Renal cortical epithelial cell (primary cell): ENCODE measurements around the gene TPGS1. TPM values are rescaled to one million over a fixed set of nuclear protein-coding genes. Genes with fewer than 3 reads are reported as not detected.

ENCODE experiments used
- DNase-seq: peaks from one replicate; pipeline ENCODE4 v3.0.0-alpha.2; 2011; ENCODE audit warnings: low read depth
- total RNA-seq: library from RNA; depleted of rRNA; stranded (reverse); fragments of >200 nt; gene quantifications from 2 replicates; pipeline ENCODE4 v1.2.3, GENCODE V29; 2014

Gene TPGS1
- total RNA-seq, 1 donor from 2014 or later, result 30.3 TPM

DNA sequence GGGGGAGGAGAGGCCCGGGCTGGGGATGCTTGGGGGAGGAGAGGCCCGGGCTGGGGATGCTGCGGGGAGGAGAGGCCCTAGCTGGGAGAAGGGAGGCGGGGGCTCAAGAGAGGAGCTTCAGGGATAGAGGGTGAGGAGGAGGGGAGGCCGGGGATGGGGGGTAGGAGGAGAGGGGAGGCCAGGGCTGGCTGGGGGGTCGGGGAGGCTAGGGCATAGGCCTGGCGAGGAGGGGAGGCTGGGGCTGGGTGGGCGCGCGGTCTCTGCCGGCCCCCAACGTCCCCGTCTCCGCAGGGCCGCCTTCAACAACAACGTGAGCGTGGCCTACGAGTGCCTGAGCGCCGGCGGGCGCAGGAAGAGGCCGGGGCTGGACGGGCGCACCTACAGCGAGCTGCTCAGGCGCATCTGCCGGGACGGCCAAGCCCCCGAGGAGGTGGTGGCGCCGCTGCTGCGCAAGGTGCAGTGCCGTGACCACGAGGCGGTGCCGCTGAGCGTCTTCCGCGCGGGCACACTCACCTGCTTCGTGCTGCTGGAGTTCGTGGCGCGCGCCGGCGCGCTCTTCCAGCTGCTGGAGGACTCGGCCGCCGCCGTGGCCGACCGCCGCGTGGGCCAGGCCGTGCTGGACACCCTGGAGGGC is 11.4 kb downstream of the TPGS1 start:
- DNase-seq, result no peak

DNA sequence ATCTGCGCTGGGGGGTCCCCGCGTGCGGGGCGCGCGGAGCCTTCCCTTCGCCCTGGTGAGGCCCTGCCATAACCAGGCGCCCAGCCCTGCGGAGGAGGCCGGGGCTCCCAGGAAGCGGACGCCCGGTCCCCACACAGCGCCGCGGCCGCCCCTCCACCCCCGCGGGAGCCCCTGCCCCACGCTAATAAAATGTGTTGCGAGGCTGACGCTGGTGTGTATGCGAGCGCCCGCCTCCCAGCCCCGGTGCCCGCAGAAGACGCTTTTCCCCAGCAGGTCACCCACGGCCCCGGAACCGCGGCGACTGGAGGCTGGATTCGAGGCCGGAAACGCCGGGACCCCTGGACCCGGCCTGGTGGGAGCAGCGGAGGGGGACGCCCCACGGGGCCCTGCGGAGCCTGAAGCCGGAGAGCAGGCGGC is 12.2 kb downstream of the TPGS1 start:
- no peak for DNase-seq

DNA sequence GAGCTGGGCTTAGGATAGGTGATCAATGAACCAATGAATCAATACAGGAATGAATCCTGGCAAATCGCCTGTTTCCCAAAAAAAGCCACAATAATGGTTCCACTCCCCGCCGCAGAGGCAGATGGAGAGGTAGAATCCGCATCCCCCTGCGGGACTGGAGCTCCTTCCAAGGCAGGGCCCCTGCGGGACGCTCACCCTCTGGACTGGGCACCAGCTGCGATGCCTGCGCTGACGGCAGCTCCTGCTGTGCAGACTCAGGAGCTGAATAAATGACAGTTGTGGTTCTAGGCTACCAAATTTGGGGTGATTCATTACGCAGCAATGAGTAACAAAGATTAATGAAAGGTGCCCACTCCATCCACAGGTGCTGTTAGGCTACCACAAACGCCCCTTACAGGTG is 15.4 kb downstream of the TPGS1 start:
- DNase-seq, result no peak

DNA sequence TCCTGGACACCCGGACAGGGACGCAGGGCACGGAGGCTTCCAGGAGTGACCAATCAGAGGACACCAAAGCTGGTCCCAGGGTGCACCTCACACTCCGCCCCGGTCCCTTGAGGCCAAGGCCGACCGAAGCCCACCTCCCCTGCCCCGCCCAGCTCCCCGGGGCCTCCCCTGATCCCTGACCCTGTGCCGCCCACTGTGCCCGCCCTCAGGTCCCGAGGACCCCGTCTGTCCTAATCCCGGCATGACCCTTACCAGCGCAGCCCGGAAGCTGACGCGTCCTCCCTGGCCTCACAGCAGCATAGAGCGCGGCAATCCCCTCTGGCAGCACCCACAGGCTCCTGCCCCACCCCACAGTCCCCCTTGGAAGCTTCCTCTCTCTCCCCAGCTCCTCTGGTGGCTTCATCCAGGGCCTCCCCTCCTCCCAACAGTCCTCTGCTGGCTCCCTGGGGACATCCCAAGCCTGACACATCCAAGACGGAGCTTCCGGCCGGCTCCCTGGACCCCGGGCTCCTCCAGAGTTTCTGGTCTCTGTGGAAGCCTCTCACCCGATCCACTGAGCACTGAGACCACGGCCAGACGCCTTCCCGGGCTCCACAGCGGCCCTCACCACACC is 16.9 kb downstream of the TPGS1 start:
- no peak for DNase-seq

DNA sequence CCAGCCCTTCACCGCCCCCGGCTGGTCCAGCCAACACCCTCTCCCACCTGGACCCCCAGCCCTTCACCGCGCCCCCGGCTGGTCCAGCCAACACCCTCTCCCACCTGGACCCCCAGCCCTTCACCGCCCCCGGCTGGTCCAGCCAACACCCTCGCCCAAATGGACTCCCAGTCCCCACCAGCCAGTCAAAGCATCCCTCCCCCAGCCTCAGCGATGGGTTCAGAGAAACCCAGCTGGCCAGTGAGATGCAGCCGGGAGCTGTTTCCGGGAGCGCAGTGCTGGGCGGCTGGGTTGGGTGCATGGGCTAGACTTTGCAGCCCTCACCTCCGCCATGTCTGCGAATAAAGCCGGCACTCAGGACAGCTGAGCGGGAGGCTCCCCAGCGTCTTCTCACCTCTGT is 17.7 kb downstream of the TPGS1 start:
- no peak for DNase-seq

DNA sequence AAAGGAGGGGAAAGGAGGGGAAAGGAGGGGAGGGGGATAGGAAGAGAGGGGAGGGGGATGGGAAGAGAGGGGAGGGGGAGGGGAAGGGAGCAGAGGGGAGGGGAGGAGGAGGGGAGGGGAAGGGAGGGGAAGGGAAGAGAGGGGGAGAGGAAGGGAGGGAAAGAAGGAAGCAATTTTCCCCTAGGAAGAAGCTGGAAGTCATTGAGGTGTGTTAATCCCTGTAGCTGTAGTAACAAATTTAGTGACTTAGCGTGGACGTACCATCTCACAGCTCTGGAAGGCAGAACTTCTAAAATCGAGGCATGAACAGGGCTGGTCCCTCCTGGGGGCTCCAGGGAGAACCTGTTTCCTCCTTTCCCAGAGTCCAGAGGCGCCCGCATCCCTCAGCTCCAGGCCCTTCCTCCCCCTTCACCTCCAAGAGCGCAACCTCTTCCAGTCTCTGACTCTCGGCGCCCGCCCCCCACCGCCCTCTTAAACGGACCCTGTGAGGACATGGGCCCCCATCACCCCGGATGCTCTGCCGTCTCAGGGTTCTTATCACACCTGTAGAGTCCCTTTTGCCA is 18.6 kb downstream of the TPGS1 start:
- DNase-seq, result no peak

- no peak for DNase-seq
Measured at GRCh38 chr19:530134-531008, 23.1 kb downstream of the TPGS1 start.

DNA sequence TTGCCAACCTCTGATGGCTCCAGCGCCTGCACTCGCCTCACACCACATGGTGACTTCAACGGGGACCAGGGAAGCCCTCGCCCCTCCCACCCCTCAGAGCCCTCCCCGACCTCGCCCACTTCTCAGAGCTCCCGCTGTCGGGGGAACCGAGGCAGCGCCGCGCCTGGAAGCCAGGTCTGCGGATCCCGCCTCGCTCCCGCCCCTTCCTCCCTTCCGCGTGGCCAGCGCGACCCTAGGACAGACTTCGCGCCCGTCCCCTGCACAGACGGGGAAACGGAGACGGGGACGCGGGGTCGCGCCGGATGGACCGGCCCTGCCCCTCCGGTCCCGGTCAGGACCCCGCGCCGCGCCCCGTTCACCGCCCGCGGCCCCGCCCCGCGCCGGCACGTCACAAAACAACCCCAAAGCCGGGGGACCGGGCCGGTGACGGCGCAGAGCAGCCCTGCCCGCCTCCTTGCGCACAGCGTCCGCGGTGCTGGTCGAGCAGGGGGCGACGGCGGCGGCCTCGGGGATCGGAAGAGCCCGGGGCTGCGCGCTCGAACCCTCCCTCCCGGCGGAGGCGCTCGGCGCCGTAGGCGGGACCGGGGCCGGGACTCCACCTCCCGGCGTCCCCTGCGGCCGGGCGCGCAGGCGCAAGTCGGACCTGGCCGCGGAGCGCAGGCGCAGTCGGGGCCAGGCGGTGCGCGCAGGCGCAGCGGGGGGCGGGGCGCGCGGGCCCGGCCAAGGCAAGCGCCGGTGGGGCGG is 23.9 kb downstream of the TPGS1 start:
- peak; percentile 22 for DNase-seq

DNA sequence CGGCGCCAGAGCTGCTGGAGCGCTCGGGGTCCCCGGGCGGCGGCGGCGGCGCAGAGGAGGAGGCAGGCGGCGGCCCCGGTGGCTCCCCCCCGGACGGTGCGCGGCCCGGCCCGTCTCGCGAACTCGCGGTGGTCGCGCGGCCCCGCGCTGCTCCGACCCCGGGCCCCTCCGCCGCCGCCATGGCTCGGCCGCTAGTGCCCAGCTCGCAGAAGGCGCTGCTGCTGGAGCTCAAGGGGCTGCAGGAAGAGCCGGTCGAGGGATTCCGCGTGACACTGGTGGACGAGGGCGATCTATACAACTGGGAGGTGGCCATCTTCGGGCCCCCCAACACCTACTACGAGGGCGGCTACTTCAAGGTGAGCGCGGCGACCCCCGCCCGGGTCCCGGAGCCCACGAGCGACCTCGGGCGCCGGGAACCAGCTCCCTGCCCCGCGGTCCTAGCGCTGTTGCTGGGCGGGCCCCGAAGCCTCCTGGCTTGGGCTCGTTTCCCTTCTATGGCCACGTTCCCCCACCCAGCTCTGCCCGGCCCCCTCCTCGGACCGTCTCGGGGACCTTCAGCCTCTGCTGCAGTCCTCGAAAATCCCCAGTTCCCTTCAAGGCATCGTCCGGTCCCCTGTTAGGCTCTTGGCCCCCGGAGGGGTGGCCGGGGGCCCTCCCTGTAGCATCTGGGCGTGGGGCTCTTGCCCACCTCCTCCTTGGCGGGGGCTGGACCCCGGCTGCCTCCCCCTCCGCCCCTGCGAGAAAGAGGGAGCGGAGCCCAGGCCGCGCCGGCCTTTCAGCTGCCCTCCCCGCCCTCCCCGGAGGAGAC is 24.7 kb downstream of the TPGS1 start, which contains the start of gene CDC34:
TSS of gene CDC34 (plus strand) at position 8 of the 808 bp plus-strand sequence. CDS start at position 180, 172 bp downstream.
- no peak for DNase-seq

- peak; percentile 55 for DNase-seq
Measured at GRCh38 chr19:532561-533363, 25.5 kb downstream of the TPGS1 start.

DNA sequence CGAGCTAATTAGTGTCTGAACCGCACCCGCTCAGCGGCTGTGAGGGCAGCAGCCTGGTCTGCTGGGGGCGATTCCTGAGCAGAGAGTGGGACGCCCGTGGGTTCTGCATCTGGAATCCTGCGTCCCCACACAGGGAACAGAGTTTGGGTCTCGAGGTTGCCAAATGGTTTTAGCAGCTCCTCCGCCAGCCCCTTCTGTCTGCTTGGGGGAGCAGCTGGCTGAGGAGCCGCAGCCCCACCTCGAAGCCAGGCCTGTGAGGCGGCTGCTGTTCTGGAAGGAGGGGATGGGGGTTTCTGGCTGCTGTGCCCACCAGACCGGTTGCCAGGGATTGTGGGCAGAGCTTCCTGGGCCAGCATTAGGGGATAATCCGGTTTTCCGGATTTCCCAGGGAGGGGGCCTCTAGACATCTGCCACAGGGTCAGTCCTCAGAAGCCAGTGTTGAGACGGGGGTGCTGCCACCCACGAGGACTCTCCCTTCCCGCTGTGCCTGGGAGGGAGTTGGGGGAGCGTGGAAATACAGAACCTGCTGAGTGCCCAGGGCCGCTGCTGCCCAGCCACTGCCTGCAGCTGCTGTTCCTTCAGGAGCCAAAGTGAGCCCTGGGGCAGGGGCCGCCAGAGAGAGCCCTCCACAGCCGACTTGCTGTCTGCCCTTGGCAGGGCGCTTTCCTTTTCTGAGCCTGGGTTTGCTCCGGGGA is 26.2 kb downstream of the TPGS1 start:
- no peak for DNase-seq

DNA sequence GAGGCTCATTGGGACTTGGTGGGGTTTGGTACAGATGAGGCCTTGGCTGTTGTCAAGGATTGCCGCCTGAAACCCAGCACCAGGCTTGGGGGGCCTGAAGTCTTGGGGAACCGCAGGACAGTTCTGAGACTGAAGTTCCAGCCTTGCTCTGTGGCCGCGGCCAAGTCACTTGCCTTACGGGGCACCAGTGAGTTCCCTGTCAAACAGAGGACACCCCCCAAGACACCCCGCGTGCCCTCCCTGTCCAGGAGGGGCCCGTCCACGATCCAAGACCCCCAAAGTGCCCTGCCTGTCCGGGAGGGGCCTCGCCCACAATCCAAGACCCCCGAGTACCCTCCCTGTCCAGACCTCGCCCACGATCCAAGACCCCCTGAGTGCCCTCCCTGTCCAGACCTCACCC is 26.8 kb downstream of the TPGS1 start:
- no peak for DNase-seq

GRCh38 chr19:535017-535835 is 27.9 kb downstream of the TPGS1 start:
- DNase-seq, result peak; percentile 70

GRCh38 chr19:536031-536880 is 29.0 kb downstream of the TPGS1 start:
- no peak for DNase-seq

GRCh38 chr19:536881-537404 is 29.6 kb downstream of the TPGS1 start:
- DNase-seq, result no peak

DNA sequence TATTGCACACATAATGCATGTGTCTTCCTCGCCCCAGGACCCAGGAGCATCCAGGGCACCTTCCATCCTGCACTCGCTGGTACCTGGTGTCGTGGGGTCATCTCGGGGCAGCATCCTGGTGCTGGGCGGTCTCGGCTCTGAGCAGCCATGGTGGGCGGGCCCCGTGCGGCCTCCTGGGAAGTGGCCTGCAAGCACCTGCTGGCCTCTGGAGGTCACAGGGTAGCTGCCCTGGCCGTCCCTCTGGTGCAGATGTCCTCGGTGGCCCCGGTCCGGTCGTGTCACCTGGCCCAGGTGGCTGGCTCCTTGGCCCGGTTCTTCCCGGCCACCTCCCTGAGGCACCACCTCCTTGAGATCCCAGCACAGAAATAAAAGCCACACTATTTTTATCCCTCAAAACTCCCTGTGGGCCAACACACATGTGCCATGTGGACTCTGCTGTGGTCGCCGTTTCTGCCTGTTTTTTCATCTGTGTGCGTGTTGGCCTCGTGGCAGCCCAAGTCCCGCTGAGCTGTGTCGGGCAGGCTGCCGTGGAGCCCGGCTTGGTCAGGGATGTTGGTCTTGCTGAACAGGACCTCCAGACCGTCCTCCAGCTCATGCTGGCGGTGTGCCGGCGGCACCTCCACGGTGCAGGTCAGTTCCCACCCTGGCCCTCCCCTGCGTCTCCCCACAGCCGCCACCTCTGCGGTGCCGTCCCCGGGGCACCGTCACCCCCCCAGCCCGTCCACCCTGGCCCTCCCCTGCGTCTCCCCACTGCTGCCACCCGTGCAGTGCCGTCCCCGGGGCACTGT is 31.5 kb downstream of the TPGS1 start:
- DNase-seq, result no peak
